ENCODE data around the gene ATP10A.

DNA sequence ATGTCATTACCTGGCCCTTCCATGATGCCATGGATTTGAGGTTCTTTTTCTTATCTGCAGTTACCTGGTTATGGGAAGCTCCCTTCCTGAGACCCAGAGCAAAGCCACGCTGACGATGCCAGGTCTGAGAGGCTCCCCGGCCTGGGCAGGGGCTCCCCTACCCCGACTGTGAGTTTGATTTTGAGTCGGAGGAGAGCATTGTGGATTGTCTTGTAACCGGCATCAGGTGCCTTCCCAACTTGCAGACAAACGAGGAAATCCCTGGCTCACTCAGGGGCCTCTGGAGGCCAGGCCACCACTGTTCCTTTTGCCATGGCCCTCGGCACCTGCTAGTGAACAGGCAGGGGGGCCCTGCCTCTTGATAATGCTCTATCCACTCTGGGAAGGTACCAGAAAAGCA, 151.4 kb downstream of the ATP10A start:
- TF ChIP-seq, protein P1, sequence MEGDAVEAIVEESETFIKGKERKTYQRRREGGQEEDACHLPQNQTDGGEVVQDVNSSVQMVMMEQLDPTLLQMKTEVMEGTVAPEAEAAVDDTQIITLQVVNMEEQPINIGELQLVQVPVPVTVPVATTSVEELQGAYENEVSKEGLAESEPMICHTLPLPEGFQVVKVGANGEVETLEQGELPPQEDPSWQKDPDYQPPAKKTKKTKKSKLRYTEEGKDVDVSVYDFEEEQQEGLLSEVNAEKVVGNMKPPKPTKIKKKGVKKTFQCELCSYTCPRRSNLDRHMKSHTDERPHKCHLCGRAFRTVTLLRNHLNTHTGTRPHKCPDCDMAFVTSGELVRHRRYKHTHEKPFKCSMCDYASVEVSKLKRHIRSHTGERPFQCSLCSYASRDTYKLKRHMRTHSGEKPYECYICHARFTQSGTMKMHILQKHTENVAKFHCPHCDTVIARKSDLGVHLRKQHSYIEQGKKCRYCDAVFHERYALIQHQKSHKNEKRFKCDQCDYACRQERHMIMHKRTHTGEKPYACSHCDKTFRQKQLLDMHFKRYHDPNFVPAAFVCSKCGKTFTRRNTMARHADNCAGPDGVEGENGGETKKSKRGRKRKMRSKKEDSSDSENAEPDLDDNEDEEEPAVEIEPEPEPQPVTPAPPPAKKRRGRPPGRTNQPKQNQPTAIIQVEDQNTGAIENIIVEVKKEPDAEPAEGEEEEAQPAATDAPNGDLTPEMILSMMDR (IDR thresholded peaks at IDR 0.05) = no peak
- TF ChIP-seq POLR2AphosphoS5 (IDR thresholded peaks at IDR 0.05) = no peak
- TF ChIP-seq POLR2A (IDR thresholded peaks at IDR 0.05) = no peak

Measured in stomach (tissue), 4 donors.